Liver (tissue), 9 donors: ENCODE results near the gene APBA2. TPM values are rescaled to one million over a fixed set of nuclear protein-coding genes. Genes with fewer than 3 reads are reported as not detected.

Experiments used
- DNase-seq: peaks from one replicate; pipeline ENCODE4 v3.0.0-alpha.2; 2017; ENCODE audit warnings: low spot score
- H3K27ac ChIP-seq, 2 donors: one replicate each; pipeline ENCODE4 v1.7.0; 2013; ENCODE audit warnings: inconsistent platforms in 2 of 2, low read length in 2 of 2, control low read depth in 1 of 2, low read depth in 1 of 2, mild to moderate bottlenecking in 1 of 2
- H3K27me3 ChIP-seq, 4 donors: one replicate each; pipeline versions ENCODE4 v1.6.1 to v1.7.0; 2013; ENCODE audit warnings: low read length in 3 of 4, inconsistent platforms in 1 of 4, mild to moderate bottlenecking in 1 of 4, moderate library complexity in 1 of 4; ENCODE audit not compliant: control insufficient read depth in 4 of 4, insufficient read depth in 4 of 4
- H3K36me3 ChIP-seq, 4 donors: one replicate each; pipeline versions ENCODE4 v1.6.1 to v1.7.0; 2013; ENCODE audit warnings: low read length in 3 of 4, mild to moderate bottlenecking in 3 of 4, low read depth in 1 of 4, moderate library complexity in 1 of 4; ENCODE audit not compliant: control insufficient read depth in 4 of 4, insufficient read depth in 3 of 4
- H3K4me1 ChIP-seq, 4 donors: one replicate each; pipeline versions ENCODE4 v1.6.1 to v1.7.0; 2013; ENCODE audit warnings: low read length in 3 of 4, mild to moderate bottlenecking in 3 of 4, moderate library complexity in 1 of 4; ENCODE audit not compliant: control insufficient read depth in 4 of 4, insufficient read depth in 4 of 4
- H3K4me3 ChIP-seq, 3 donors: one replicate each; pipeline versions ENCODE4 v1.6.1 to v1.7.0; 2013; ENCODE audit warnings: low read length in 3 of 3, control low read depth in 1 of 3, low read depth in 1 of 3, mild to moderate bottlenecking in 1 of 3
- H3K9ac ChIP-seq, 2 donors: one replicate each; pipeline ENCODE4 v1.7.0; 2013; ENCODE audit warnings: low read length in 2 of 2, mild to moderate bottlenecking in 2 of 2, moderate library complexity in 2 of 2, control low read depth in 1 of 2, low read depth in 1 of 2
- H3K9me3 ChIP-seq, 4 donors: one replicate each; pipeline versions ENCODE4 v1.6.1 to v1.7.0; 2013; ENCODE audit warnings: low read length in 3 of 4; ENCODE audit not compliant: control insufficient read depth in 4 of 4
- ATF3 ChIP-seq: IDR thresholded peaks from 2 replicates; pipeline ENCODE4 v1.6.1; 2016; ENCODE audit warnings: antibody characterized with exemption
- CTCF ChIP-seq: fragments of 150-350 bp; IDR thresholded peaks from 2 replicates; pipeline ENCODE4 v1.5.1; 2017; ENCODE audit warnings: improper control_type of control experiment, low read depth, low read length; ENCODE audit not compliant: missing input control
- EGR1 ChIP-seq, 2 donors: IDR thresholded peaks; 2 replicates each; pipeline ENCODE4 v1.6.1; 2016 to 2018; ENCODE audit warnings: antibody characterized with exemption in 2 of 2, low read depth in 2 of 2
- FOXA2 ChIP-seq: IDR thresholded peaks from 2 replicates; pipeline ENCODE4 v1.6.1; 2016; ENCODE audit warnings: antibody characterized with exemption
- GABPA ChIP-seq, 2 donors: IDR thresholded peaks in 1 of 2; conservative IDR thresholded peaks in 1 of 2; 2 replicates each; pipeline ENCODE4 v1.6.1; 2016; ENCODE audit warnings: antibody characterized with exemption in 2 of 2, mild to moderate bottlenecking in 1 of 2, moderate library complexity in 1 of 2
- HNF4G ChIP-seq: IDR thresholded peaks from 2 replicates; pipeline ENCODE4 v1.6.1; 2016; ENCODE audit warnings: antibody characterized with exemption
- MAX ChIP-seq: IDR thresholded peaks from 2 replicates; pipeline ENCODE4 v1.6.1; 2016; ENCODE audit warnings: antibody characterized with exemption
- NR2F2 ChIP-seq: IDR thresholded peaks from 2 replicates; pipeline ENCODE4 v1.6.1; 2016; ENCODE audit warnings: antibody characterized with exemption
- RAD21 ChIP-seq, 2 donors: IDR thresholded peaks; 2 replicates each; pipeline ENCODE4 v1.6.1; 2016; ENCODE audit warnings: antibody characterized with exemption in 2 of 2, mild to moderate bottlenecking in 2 of 2
- RXRA ChIP-seq, 2 donors: IDR thresholded peaks; 2 replicates each; pipeline ENCODE4 v1.6.1; 2017 to 2018; ENCODE audit warnings: antibody characterized with exemption in 2 of 2, mild to moderate bottlenecking in 1 of 2
- SP1 ChIP-seq: IDR thresholded peaks from 2 replicates; pipeline ENCODE4 v1.6.1; 2018; ENCODE audit warnings: antibody characterized with exemption, mild to moderate bottlenecking
- TAF1 ChIP-seq: conservative IDR thresholded peaks from 2 replicates; pipeline ENCODE4 v1.6.1; 2016; ENCODE audit warnings: antibody characterized with exemption, mild to moderate bottlenecking
- YY1 ChIP-seq: IDR thresholded peaks from 2 replicates; pipeline ENCODE4 v1.6.1; 2016; ENCODE audit warnings: antibody characterized with exemption, mild to moderate bottlenecking
- ZBTB33 ChIP-seq: IDR thresholded peaks from 2 replicates; pipeline ENCODE4 v1.6.1; 2016; ENCODE audit warnings: antibody characterized with exemption
- WGBS: extraction: QIAGEN DNeasy Blood & Tissue Kit; methylation state at CpG from one replicate; pipeline ENCODE4 v1.1.7; 2013; 5-methylcytosine and 5-hydroxymethylcytosine counted together
- polyA plus RNA-seq, 2 donors: library from polyadenylated mRNA; stranded (reverse) in 1 of 2; unstranded in 1 of 2; fragments of 200-250 nt in 1 of 2; fragments of >200 nt in 1 of 2; fragmentation: Nextera tagmentation in 1 of 2; extraction: Ambion mirVana in 1 of 2; gene quantifications; one replicate each; pipeline versions ENCODE4 v1.2.1 to v1.2.3, GENCODE V29; 2013 to 2015
- total RNA-seq, 2 donors: library from RNA; depleted of rRNA; stranded (reverse); fragments of >200 nt; gene quantifications; one replicate each; pipeline ENCODE4 v1.2.3, GENCODE V29; 2014
- donor health status: healthy.
- donor health status: healthy.
- donor health status: healthy.
- donor health status: healthy.
- donor health status: healthy.

The APBA2 gene
- total and polyA plus RNA-seq, 4 donors: 0.38 to 2.9 (median 1.7) TPM

- TF ChIP-seq CTCF (no peak), FOXA2 (no peak), NR2F2 (no peak)
Observed at GRCh38 chr15:29008846-29009245, 123.1 kb downstream of the APBA2 start (continued).

GRCh38 chr15:29012097-29012496, 126.3 kb downstream of the APBA2 start:
- no peak for DNase-seq
- 86% methylated on average over 2 of the region's 2 CpGs for WGBS
- Histone ChIP-seq H3K9me3 (no peaks in the 10 kb centered on the region), H3K4me3 (no peak overlapping the region), H3K27me3 (no peaks in the 10 kb centered on the region), H3K4me1 (no peaks in the 10 kb centered on the region), H3K36me3 (no peaks in the 10 kb centered on the region), H3K27ac (no peak overlapping the region), H3K9ac (no peak overlapping the region)
- TF ChIP-seq RXRA (IDR thresholded peaks at IDR 0.05): no peak
- TF ChIP-seq MAX: no peak
- no peak for TF ChIP-seq FOXA2
- TF ChIP-seq GABPA (IDR thresholded peaks at IDR 0.05 in 1 of 2, conservative IDR thresholded peaks at IDR 0.05 in 1 of 2): no peak
- TF ChIP-seq RAD21 (IDR thresholded peaks at IDR 0.05): no peak
- TF ChIP-seq HNF4G: no peak
- TF ChIP-seq YY1: no peak
- no peak for TF ChIP-seq ATF3
- no peak for TF ChIP-seq SP1

- DNase-seq: no peak
- H3K9ac ChIP-seq: no peak overlapping the region
- H3K4me3 ChIP-seq: no peak overlapping the region
- no peaks in the 10 kb centered on the region for H3K9me3 ChIP-seq
- TF ChIP-seq EGR1 (IDR thresholded peaks at IDR 0.05; ENCODE audit: low read depth in 2 of 2) (no peak), RXRA (IDR thresholded peaks at IDR 0.05) (no peak)
- H3K27me3 ChIP-seq: no peaks in the 10 kb centered on the region
- no peak overlapping the region for H3K27ac ChIP-seq
- WGBS: 53% methylated on average over 1 of the region's 1 CpG
- no peaks in the 10 kb centered on the region for H3K4me1 ChIP-seq
- H3K36me3 ChIP-seq: no peaks in the 10 kb centered on the region
Observed at GRCh38 chr15:29014493-29014892, 128.7 kb downstream of the APBA2 start.

- no peaks in the 10 kb centered on the region for H3K27me3 ChIP-seq
- TF ChIP-seq HNF4G (no peak), NR2F2 (no peak), EGR1 (IDR thresholded peaks at IDR 0.05; ENCODE audit: low read depth in 2 of 2) (no peak), ZBTB33 (no peak), TAF1 (no peak), FOXA2 (no peak)
- no peak overlapping the region for H3K27ac ChIP-seq
- H3K4me3 ChIP-seq: no peak overlapping the region
- H3K9ac ChIP-seq: no peak overlapping the region
- H3K36me3 ChIP-seq: no peaks in the 10 kb centered on the region
- 89% methylated on average over 3 of the region's 3 CpGs for WGBS
- H3K9me3 ChIP-seq: no peaks in the 10 kb centered on the region
- no peak for DNase-seq
- no peaks in the 10 kb centered on the region for H3K4me1 ChIP-seq
Observed at GRCh38 chr15:29016518-29016917, 130.7 kb downstream of the APBA2 start.
